ENCODE results near the gene TAT. TPM values are rescaled to one million over a fixed set of nuclear protein-coding genes. Genes with fewer than 3 reads are reported as not detected.
A peak's percentile ranks its signal among the peaks of the same experiment; 100 is the strongest.
"Not testable (repeated sequence)": the region's sequence is repeated elsewhere in the genome, so short reads cannot be mapped to it uniquely, and the experiment has no call there.

TAT gene
- total and polyA plus RNA-seq, 2 experiments from 2014 or later = not detected

DNA sequence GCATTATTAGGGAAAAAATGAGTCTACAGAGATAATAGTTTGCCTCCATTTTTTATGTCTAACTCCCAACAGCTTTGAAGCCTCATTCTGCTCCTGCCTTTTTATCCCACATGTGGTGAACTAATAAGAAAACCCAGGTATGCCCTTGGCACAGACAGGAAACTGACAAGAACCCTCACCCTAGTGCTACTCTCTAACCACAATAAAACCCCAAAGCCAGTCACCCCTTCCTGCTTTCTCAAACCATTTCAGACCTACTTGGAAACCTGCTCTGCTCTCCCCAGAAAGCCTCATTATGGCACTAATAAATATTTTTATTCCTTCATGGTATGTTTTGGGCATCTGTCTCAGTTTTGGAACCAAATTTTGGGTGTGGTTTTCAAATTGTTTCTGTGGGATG lies 45.2 kb upstream of the TAT start:
- Histone ChIP-seq H3K27ac (no peak overlapping the region), H4K20me1 (ENCODE audit: insufficient read depth) (no peaks in the 10 kb centered on the region), H3K9me2 (ENCODE audit: insufficient read depth) (no peaks in the 10 kb centered on the region), H3K9ac (no peak overlapping the region), H3K4me1 (ENCODE audit: insufficient read depth) (no peaks in the 10 kb centered on the region), H3F3A (ENCODE audit: insufficient read depth) (no peaks in the 10 kb centered on the region), H3K4me3 (no peak overlapping the region), H3K4me2 (ENCODE audit: unreplicated experiment) (no peak overlapping the region), H3K9me3 (ENCODE audit: low read depth) (no peaks in the 10 kb centered on the region), H3K36me3 (ENCODE audit: low read depth) (no peaks in the 10 kb centered on the region), H3K27me3 (replicated peaks; ENCODE audit: insufficient read depth) (peaks cover 16% of the 10 kb centered on the region), H3K79me2 (ENCODE audit: insufficient read depth) (no peaks in the 10 kb centered on the region), H2AFZ (no peak overlapping the region)
- in situ Hi-C loops (cut with MboI) = no loop called here
- no peak for TF ChIP-seq EZH2 (IDR thresholded peaks at IDR 0.05; ENCODE audit: insufficient read depth, poor library complexity, severe bottlenecking)
- TF ChIP-seq EZH2phosphoT487 (IDR thresholded peaks at IDR 0.05; ENCODE audit: insufficient read depth, low read depth) = no peak
- no peak for DNase-seq

- Histone ChIP-seq H3K9me2 (ENCODE audit: insufficient read depth) (no peaks in the 10 kb centered on the region), H4K20me1 (ENCODE audit: insufficient read depth) (no peaks in the 10 kb centered on the region), H3K79me2 (ENCODE audit: insufficient read depth) (no peaks in the 10 kb centered on the region), H3K9ac (no peak overlapping the region), H3F3A (ENCODE audit: insufficient read depth) (no peaks in the 10 kb centered on the region), H3K27ac (no peak overlapping the region), H3K9me3 (ENCODE audit: low read depth) (no peaks in the 10 kb centered on the region), H3K27me3 (replicated peaks; ENCODE audit: insufficient read depth) (no peaks in the 10 kb centered on the region), H3K36me3 (ENCODE audit: low read depth) (no peaks in the 10 kb centered on the region), H2AFZ (no peak overlapping the region), H3K4me3 (no peak overlapping the region), H3K4me2 (ENCODE audit: unreplicated experiment) (no peak overlapping the region), H3K4me1 (ENCODE audit: insufficient read depth) (no peaks in the 10 kb centered on the region)
- TF ChIP-seq EZH2phosphoT487 (IDR thresholded peaks at IDR 0.05; ENCODE audit: insufficient read depth, low read depth) (no peak), EZH2 (IDR thresholded peaks at IDR 0.05; ENCODE audit: insufficient read depth, poor library complexity, severe bottlenecking) (no peak)
- DNase-seq = no peak
- 35 to 40% methylated on average over 4 of the region's 4 CpGs for WGBS, 2 experiments (ENCODE audit: low coverage in 1 of 2, low lambda C conversion rate in 2 of 2, missing lambda C conversion rate in 2 of 2)
- in situ Hi-C loops (cut with MboI) = no loop called here
Observed at GRCh38 chr16:71618429-71618828, 41.5 kb upstream of the TAT start.

GRCh38 chr16:71614956-71615355 lies 38.1 kb upstream of the TAT start:
- H3K36me3 ChIP-seq (ENCODE audit: low read depth); DNase-seq; H3K79me2 ChIP-seq (ENCODE audit: insufficient read depth); H3K4me1 ChIP-seq (ENCODE audit: insufficient read depth); H3K4me2 ChIP-seq (ENCODE audit: unreplicated experiment); in situ Hi-C loops (cut with MboI); H2AFZ ChIP-seq; H3K27ac ChIP-seq; H3K9ac ChIP-seq; H3F3A ChIP-seq (ENCODE audit: insufficient read depth); H3K4me3 ChIP-seq; H4K20me1 ChIP-seq (ENCODE audit: insufficient read depth); H3K9me3 ChIP-seq (ENCODE audit: low read depth); H3K9me2 ChIP-seq (ENCODE audit: insufficient read depth): not testable (repeated sequence)
- 78% methylated on average over 6 to 8 of the region's 8 CpGs for WGBS, 2 experiments (ENCODE audit: low coverage in 1 of 2, low lambda C conversion rate in 2 of 2, missing lambda C conversion rate in 2 of 2)
- H3K27me3 ChIP-seq (replicated peaks; ENCODE audit: insufficient read depth) = 0 out of 2 replicates have a peak, but pooled peaks cover 12% of the 10 kb centered on the region

DNA sequence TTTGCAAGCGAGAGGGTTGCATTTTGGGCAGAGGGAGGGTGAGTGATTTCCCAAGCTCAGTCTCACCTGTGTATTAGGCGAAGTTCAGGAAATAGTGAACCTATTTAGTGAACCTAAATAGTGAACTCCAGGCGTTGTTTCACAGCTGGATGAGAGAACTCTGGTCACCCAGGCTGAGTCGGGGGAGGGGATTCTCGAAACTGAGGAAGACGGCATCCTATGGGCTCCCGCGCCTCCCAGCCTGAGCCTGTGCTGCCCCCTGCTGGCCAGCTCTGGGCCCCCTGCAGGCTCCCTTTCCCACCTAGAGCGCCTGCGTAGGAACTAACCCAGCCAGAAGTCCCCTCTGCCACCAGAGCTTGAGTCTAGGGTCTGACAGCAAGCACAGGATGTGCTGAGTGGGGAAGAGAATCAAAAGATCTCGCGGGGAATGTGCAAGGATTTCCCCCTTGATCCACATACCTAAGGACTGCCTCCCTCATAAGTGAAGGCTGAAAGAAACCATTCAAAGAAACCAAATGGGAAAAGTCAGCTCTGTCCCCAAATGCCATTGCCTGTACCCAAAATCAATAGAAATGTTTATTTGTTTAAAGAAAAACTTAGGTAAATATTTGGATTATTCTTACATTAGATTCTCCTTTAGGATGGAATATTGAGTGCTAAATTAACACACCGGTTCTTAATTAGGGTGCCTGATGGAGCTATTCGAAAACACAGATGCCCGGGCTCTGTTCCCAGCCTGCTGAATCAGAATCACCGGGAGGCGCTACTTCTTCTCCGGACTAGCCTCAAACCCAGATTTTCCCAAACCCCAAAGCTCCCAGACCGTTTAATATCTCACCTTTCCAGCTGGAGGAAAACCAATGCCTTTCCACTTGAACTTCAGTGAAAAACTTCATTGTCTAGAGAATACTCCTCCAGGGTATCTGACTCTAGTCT lies 34.3 kb upstream of the TAT start:
- Histone ChIP-seq H3K4me3 (0 out of 2 replicates have a peak overlapping the region, but pooled peaks have one; percentile 23), H4K20me1 (ENCODE audit: insufficient read depth) (no peaks in the 10 kb centered on the region), H3K9me3 (ENCODE audit: low read depth) (no peaks in the 10 kb centered on the region), H3K27ac (no peak overlapping the region), H3K4me1 (ENCODE audit: insufficient read depth) (no peaks in the 10 kb centered on the region), H3F3A (ENCODE audit: insufficient read depth) (no peaks in the 10 kb centered on the region), H3K27me3 (replicated peaks; ENCODE audit: insufficient read depth) (0 out of 2 replicates have a peak, but pooled peaks cover 12% of the 10 kb centered on the region), H2AFZ (peak overlapping the region; percentile 31; the same call in 1 of the 2 replicates), H3K79me2 (ENCODE audit: insufficient read depth) (no peaks in the 10 kb centered on the region), H3K4me2 (ENCODE audit: unreplicated experiment) (peak overlapping the region; percentile 28), H3K9ac (no peak overlapping the region), H3K36me3 (ENCODE audit: low read depth) (no peaks in the 10 kb centered on the region), H3K9me2 (ENCODE audit: insufficient read depth) (no peaks in the 10 kb centered on the region)
- no peak for TF ChIP-seq EZH2phosphoT487 (IDR thresholded peaks at IDR 0.05; ENCODE audit: insufficient read depth, low read depth)
- no peak for TF ChIP-seq EZH2 (IDR thresholded peaks at IDR 0.05; ENCODE audit: insufficient read depth, poor library complexity, severe bottlenecking)
- peak; percentile 63 for DNase-seq
- 8 to 9% methylated on average over 17 to 19 of the region's 19 CpGs for WGBS, 2 experiments (ENCODE audit: low coverage in 1 of 2, low lambda C conversion rate in 2 of 2, missing lambda C conversion rate in 2 of 2)
- in situ Hi-C loops (cut with MboI) = no loop called here

Measured in GM23248 (cell line).